CD4-positive, alpha-beta T cell treated with Interleukin-4 for 1 hour (primary cell): ENCODE data around the gene EPB41L4A.

Source experiments
- DNase-seq, 2 donors: peaks; one replicate each; pipeline ENCODE4 v3.0.0-alpha.2; 2020 to 2022

EPB41L4A gene

DNA sequence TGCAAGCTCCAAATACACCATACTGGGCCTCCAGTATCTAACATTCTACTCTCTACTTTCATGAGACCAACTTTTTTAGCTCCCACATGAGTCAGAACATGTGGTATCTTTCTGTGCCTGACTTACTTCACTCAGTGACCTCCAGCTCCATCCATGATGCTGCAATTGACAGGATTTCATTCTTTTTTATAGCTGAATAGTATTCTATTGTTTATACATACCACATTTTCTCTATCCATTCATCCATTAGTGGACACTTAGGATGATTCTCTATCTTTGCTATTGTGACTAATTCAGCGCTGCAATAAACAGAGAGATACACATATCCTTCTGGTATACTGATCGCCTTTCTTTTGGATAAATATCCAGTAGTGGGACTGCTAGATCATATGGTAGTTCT lies 68.5 kb downstream of the EPB41L4A start:
- no peak for DNase-seq

DNA sequence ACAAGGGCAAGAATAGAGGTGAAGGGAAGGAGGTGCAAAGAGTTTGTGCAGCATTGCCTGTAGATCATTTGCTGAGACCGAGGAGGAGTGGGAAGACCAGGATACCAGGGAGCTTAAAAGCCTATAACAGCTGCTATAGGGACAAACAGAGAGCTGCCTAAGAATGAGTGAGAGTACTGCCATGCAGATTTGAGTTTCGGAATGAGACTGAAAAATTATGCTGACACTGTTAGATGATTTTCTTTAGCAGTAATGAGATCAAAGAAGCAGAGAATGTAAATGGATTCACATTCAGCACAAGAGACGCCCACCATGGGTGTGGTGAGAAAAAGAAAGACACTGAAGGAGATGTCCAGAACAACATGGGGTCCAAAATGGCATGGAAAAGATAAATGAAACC lies 69.7 kb downstream of the EPB41L4A start:
- no peak for DNase-seq

DNA sequence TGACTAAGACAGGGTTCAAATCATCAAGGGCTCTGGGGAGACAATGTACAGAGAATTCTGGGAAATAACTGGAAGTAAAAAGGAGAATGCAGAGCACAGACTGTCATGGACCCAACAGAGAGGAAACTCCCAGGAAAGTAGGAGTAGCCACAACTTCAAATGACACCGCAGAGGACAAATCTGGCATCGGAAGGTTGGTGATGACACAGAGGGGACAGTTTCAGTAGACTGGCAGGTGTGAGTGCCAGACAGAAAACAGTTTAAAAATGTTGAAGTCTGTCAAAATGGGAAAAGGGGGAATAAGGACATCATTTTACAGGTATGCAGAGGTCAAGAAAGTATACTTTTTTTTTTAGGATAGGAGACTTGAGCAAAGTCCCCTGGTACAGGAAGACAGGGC lies 70.2 kb downstream of the EPB41L4A start:
- no peak for DNase-seq

DNA sequence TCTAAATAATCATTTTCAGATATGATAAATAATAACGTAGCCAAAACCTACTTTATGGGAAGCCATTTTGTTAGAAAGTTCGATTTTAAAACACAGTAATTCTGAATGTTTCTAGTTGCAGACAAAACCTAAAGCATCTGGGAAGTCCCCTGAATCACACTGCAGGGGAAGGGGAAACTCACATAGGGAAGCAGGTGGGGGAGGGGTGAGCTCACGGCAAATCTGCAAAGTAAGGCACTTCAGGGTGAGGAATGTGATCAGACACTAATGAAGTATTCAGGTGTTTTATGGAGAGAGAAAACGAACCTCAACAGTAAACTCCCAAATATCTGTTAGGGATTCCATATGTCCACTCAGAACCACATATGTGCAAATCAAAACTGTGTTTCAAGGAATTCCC lies 70.7 kb downstream of the EPB41L4A start:
- no peak for DNase-seq

DNA sequence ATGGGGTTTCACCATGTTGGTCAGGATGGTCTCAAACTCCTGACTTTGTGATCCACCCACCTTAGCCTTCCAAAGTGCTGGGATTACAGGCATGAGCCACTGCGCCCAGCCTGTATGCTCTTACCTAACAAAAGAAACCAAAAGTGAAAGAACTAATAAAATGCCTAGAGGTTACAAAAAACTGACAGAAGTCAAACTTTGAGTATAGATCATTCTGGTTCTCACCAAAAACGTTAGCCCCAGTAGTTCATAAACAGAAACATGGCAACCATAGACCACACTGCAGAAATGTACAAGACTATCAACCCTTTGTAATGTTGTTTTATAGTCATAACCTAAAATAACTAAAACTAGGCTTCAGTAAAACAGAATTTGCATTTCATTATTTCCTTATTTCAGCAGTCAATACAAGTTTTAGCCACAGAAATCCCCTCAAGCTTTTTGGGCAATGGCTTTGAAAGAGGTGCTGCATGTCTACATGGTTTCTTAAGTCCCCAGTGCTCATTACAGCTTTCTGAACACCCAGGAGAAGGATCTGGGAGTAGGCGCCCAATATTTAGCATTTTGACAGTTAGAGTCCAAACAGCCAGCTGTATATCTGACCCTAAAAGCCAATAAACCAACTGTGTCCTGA lies 72.5 kb downstream of the EPB41L4A start:
- no peak for DNase-seq

DNA sequence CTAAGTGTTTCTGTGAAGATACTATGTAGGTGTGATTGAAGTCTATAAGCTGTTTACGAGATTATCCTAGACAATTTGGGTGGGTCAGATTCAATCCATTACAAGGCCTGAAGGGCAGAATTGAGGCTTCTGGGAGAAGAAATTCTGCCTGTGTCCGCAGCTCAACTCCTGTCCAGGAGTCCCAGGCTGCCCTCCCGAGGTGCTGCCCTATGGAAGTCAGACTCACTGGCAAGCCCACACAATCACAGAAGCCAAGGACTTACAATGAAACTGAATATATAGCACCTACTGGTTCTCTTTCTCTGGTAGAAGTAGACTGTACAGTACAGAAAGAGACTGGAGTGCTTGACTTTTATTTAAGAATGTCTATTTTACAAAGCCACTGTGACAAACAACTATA lies 74.5 kb downstream of the EPB41L4A start:
- DNase-seq = no peak

DNA sequence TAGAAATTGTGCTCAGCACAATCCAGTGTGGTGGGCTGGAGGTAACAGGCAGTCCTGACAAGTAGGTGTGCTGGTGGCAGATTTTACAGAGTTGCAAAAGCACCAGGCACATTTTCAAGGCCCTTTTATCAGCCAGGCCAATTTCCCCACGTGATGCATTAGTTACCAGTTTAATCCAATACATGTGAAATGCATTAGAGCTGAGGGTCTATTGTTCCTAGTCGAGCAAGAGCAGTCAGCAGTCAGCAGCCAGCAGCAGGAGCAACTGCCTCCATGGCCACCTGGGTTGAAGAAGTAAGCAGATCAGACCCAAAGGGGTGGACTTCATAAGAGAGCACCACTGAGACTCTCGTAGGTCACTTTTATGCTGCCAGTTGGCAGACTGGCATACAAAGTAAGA lies 76.7 kb downstream of the EPB41L4A start:
- no peak for DNase-seq

DNA sequence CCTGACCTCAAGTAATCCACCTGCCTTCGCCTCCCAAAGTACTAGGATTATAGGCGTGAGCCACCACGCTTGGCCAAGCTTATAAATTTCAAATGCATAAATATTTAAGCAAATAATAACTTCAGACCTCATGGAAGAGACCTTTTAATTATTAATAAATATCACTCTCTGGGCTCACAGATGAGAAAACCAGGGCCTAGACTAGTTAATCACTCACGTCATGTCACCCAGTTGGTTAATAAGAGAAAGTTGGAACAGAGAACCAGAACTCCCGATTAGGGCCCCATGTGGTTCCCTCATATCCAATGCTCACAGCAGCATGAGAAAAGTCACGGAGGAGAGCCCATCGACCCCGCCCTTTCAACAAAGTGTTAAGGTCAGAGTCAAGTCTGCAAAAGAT lies 79.3 kb downstream of the EPB41L4A start:
- DNase-seq = no peak

DNA sequence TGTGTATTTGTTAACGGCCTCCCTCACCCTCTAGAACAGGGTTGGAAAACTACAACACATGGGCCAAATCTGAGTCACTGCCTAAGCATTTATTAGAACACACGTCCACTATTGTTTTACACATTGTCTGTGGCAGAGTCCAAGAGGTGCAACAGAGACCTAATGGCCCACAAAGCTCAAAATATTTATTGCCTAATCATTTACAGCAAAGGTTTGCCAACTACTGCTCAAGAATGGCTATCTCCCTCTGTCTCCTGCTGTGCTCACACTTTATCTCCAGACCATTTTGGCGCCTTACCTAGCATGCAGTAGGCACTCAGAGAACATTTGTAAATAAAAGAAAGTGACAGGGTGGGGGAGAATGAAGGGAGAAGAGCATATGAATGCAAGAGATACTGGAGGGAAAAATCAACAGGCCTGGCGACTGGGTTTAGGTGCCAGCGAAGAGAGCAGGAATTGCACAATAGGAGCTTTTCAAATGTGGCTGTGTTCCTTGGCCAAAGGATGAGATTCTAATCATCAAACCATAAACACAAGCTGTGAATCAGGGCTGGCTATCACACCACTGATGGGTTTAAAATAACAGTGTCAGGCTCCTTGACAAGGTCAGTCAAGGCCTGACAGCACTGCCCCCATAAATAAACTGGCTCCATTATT lies 80.3 kb downstream of the EPB41L4A start:
- DNase-seq = no peak

DNA sequence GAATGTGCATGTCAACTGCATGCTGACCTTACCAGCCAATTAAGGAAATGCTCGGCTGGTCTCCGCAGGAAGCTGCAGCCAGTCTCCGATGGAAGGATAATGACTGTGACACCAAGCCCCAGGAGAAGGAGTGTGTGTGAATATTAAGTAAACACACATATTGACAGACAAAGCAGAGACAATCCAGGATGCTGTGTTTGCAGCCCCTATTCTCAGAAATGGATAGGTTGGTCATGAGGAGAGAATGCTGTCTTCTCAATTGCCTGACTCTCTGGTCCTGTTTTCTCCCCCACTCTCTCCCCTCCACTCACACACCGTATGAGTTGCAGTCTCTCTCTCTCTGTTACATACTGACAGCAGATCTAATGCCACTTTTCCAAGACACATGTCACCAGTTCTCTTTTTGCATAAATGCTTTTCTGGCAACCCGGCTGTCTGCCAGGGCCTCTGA lies 85.7 kb downstream of the EPB41L4A start:
- DNase-seq = no peak

DNA sequence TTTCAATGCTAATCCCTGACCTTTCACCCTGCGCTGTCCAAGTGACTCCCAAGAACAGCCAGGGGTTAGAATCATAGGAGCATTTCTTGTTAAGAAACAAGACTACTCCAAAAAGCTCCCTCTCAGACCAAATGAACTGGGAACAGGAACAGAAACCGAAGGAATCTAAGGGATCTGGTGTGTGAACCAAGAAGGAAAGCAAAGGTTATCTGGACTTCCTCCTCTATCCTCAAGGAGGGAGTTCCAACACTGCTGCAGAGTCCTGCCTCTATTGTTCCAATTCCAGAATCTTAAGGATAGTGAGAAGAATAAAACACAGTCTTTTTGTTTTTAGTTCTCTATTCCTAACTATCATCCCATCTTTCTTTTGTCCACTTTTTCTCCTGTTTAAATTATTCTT lies 87.2 kb downstream of the EPB41L4A start:
- no peak for DNase-seq

DNA sequence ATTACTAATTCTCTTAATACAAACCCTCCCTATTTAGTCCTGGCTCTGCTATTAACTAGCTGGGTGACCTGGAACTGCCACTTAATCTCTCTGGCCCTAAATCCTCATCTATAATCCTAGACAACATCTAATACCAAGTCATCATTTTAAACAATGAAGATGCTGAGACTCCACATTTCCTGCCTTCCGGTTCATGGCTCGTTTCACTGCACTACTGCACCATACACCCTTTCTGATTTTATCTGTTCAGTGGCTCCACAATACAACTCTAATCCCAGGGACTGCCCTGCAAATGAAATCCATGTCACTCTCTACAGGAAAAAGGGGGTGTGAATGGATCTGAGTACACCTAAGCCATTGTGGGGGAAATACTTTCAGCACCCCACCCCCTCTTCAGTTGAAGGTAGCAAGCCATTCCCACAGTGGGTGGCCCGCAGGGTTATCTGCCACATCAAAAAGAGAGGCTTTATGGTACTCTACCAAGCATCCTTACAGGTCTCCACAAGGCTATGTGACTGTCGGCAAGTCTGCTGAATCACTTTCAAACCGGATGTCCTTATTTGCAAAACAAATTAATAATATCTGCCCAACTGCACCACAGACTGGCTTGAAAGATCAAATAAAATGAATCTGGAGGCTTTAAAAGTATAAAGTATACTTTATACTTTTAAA lies 89.5 kb downstream of the EPB41L4A start:
- DNase-seq = peak in 1 of 2 donors; percentile 11

DNA sequence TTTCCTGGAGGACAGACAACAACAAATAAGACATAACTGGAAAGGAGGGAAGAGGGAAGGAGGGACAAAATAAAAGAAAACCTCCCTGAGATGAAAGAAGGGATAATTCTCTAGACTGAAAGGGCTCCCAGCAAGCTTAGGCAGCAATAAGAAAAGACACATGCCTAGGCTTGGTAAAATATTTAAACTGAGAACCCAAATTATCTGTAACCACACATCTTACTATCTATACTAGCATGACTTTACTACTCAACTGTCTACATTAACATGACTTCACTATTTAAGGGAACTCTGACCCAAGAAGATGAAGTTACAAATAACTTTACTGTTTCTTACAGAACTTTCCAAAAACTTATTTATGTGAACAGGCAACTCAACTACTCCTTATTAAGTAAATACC lies 95.9 kb downstream of the EPB41L4A start:
- no peak for DNase-seq

DNA sequence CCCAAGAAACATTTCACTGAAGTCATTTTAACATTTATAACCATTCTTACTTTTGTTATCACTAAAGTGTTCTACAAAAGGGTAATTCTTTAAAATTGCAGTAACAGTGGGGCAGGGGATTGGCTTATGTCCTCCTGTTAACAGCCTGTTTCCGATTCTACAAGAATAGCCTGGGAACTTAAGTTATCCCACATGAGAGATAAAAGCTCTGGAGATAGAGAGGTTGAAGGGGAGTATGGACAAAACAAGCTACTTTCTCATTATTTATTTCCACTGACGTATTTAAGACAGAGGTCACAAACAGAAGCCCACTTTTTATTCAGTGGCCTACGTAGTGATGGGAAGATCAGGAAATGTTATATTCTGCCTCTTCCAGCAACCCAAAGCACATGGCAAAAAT lies 98.7 kb downstream of the EPB41L4A start:
- DNase-seq = no peak

DNA sequence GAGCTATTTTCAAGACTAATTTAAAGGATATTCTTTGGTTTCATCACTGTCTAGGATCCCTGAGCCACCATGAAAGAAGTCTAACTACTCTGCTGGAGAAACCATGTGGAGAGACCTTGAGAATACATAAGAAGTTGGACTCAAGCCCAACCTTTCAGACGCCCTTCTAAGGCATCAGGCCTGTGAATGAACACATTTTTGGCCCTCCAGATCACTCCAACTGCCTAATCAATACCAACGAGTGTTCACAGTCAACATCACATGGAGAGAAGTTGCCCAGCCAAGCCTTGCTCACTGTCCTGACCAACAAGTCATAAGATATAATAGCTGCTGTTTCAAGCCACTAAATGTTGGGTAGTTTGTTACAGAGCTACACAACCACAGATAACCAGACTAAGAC lies 100.7 kb downstream of the EPB41L4A start:
- no peak for DNase-seq

DNA sequence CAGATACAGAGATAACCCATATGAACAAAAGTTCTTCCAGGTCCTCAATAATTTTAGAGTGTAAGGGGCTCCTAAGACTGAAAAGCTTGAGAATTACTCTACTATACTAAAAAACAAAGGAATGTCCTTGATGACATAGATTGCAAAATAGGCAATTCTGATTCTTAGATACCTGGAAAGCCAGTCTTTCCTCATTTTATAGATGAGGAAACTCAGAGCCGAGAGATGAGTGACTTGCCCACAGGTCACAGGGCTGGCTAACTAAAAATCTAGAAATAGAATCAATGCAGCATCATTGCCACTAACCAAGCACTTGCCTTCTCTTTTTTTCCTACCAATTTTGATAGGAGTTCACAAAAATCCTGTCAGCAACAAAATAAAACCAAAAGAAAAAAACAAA lies 101.2 kb downstream of the EPB41L4A start:
- DNase-seq = no peak

DNA sequence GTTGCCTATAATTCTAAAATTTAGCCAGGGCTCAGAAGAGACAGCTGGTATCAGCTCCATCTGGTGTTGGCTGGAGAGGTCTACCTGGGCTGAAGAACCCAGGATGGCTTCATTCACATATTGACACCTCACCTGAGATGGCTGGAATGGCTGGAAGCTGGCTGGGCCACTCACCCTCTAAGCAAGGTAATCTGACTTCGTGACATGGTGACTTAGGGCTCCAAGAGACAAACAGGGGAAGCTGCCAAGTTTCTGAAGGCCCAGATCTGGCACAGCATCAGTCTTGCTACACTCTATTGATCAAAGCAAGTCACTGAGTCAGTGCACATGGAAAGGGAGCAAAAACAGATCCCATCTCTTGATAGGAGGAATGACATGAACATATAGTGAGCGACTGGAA lies 102.3 kb downstream of the EPB41L4A start:
- no peak for DNase-seq

DNA sequence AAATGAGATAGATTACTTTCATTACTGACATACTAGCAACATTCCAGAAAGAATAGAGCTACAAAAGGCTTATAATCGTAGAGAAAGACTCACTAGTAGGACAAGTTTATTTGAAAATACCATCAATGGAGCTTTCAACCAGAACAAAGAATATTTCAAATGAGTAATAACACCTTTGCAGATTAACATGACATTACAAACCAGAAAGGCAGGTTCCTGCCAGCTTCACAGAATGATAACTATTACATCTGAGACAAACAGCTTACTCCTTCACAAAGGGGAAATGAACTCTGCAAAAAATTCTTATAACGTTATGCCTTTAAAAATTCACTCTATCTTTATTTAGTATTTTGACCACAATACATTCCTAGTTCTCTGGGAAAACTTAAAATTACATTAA lies 103.1 kb downstream of the EPB41L4A start:
- no peak for DNase-seq

DNA sequence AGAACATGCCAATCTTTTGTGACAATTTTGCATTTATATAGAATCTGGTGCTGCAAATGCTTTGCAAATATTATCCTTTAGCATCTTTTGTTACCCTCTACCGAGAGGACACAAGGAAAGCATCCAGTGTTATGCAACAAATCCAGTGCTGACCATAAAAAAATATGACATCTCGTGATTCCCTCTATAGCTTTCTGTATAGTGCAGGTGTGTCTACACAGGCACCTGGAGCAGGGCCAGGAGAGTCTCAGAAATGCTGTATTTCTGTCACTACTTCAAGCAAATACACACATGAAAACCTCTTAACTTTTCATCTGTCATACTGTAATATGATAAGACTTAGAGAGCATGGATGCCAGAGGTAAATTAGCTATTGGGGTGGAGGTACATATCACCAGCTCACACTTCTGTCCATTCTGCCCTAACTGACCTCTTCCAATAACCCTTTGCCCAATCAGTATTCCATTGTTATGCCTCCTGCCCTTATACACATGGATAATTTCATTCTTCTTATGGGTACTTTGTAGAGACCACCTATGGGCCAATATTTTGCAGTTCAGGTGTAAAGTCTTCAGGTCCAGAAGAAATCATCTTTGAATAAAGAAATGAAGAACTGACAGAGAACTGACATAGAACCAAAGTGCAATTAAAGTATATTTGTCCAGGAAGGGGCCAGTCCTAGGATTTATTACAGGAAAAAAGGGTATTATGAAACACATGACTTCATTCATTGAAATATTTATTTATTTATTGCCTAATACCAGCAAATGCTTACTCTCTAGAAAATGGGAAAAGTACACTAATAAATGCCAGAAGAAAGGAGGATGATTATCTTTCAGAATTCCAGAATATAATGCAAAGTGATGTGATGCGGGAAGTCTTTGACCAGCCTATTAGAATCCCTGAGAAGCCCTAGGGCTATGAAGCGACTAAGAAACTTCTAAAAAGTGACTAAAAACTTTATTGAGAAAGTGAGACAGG lies 106.5 kb downstream of the EPB41L4A start:
- DNase-seq = no peak

DNA sequence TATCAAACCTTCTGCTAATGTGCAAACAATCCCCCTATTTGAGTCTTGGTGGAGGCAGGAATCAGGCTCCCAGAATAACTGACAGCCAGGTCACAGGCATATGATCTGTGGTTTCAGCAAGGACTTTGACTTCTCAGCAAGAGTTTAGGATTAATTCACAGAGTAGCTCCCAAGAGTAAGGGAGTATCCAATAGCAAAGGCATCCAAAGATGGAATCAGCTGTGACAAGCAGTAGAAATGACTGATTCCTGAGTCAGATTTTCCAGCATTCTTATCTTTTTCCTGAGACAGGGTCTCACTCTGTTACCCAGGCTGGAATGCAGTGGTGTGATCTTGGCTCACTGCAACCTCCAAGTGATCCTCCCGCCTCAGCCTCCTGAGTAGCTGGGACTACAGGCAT lies 108.3 kb downstream of the EPB41L4A start:
- no peak for DNase-seq

DNA sequence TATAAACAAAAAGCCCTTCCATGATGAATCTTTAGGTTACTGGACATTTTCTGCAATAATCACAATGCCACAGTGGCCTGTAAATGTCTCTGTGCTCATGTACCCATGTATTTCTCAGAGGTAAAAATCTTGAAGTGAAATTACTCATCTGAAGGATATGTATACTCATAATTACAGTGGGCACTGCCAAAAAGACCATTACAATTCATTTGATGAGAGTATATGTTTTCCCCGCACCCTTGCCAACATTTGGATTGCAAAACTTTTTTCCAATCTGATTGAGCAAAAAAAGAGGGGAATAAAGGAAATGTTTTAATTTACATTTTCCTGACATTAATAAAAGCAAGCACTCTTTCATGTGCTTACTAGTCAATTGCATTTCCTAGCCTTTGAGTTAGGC lies 110.5 kb downstream of the EPB41L4A start:
- DNase-seq = no peak

DNA sequence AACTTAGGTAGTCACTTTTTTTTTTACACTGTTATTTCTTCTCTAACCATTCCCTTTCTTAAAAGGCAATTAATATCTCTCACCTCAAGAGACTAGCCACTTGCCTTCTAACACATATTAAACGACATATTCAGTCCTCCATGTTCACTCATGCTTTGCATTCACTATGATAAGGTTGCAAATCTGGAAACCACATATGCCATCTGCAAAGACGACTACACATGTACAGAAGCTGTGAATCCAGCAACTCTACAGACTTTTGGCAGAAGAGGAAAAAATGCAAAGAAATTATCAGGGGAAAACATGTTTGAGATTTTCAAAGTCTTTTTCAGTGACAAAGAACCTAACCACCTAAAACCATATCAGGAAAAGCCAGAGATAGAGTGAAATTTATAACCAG lies 112.1 kb downstream of the EPB41L4A start:
- DNase-seq = no peak

DNA sequence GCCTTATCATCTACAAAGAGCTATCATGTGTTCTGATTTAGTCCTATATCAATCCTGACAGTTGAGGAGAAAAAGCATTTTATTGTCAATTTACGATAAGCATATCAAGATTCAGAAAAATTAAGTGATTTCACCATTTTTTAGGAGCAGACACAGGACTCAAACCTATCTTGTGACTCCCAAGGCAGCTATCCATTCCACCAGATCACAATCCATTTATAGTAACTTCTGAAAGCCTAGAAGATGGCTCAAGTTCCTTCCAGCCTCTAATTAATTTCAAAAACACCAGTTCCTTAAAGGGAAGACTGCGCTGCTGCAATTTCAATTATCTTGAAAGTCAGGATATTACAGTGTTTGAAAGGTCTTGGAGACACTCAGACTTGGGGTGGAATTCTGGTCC lies 114.3 kb downstream of the EPB41L4A start:
- DNase-seq = no peak
